GM18508 (cell line): Measurements from ENCODE around the gene TELO2.

Experiments
- ATAC-seq: cut with Tn5 transposase; IDR thresholded peaks from one replicate; pipeline ENCODE4 v1.9.1; 2021; ENCODE audit warnings: moderate number of reproducible peaks; ENCODE audit not compliant: insufficient read depth, unreplicated experiment

TELO2 gene

DNA sequence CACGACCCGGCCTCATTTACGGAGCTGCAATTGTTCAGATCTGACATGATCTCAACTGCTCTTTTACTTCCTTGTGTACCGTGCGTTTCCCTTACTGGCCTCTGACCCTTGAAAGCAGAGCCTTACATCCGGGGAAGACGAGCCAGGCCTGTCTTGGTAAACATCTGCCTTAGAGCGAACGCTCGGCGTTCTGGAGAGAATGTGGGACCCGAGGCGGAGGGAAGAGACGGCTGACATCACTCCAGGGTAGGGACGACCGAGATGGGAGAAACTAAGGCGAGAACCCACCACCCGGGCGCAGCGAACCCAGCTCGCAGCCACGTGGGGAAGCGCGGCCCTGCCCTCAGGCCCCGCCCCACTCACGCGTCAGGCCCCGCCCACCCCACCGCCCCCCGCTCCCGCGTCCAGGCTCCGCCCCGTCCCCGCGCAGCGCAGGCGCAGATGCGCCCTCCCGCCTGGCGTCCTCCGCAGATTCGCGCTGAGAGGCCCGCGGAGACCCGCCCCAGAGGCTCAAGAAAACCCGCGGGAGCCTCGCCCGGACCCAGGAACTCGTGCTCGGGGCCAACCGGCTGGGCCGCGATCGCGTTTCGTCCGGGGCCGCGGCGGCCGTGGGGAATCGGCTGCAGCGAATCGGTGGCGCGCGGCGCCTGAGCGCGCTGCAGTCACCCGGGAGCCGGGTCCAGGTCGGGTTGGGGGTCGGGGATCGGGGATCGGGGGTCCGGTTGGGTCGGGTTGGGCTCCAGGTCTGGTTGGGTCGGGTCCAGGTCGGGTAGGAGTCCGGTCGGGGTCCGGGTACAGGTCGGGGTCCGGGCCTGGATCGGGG lies at the start of gene TELO2:
Gene TELO2 (plus strand): TSS at position 438 of the 823 bp plus-strand sequence. CDS start 922 bp downstream, outside the sequence.
- no peak for ATAC-seq

DNA sequence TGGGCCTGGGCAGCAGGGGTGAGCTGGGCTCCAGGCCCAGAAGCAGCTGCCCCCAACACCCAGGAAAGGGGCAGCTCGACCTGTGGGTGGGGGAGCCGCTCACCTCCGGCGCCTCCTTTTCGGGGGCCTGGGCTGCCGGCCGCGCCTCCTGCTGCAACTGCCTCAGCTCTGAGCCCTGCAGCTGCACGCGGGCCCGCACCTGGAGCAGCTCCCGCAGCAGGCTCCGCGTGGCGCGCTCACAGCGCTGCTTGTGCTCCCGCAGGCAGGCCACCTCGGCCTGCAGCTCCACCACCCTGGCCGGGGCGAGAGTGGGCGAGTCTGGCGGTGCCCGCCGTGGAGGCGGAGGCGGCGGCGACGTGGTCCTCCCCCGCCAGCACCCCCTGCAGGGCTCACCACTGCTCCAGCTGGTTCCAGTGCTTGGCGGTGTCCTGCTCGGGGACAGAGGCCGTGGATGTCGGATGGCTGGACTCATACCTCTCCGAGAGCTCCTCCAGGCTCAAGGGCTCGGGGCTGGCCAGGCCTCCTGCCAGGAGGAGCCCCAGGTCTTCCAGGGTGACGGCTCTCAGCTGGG lies 49.7 kb upstream of the TELO2 start:
- ATAC-seq, result no peak

DNA sequence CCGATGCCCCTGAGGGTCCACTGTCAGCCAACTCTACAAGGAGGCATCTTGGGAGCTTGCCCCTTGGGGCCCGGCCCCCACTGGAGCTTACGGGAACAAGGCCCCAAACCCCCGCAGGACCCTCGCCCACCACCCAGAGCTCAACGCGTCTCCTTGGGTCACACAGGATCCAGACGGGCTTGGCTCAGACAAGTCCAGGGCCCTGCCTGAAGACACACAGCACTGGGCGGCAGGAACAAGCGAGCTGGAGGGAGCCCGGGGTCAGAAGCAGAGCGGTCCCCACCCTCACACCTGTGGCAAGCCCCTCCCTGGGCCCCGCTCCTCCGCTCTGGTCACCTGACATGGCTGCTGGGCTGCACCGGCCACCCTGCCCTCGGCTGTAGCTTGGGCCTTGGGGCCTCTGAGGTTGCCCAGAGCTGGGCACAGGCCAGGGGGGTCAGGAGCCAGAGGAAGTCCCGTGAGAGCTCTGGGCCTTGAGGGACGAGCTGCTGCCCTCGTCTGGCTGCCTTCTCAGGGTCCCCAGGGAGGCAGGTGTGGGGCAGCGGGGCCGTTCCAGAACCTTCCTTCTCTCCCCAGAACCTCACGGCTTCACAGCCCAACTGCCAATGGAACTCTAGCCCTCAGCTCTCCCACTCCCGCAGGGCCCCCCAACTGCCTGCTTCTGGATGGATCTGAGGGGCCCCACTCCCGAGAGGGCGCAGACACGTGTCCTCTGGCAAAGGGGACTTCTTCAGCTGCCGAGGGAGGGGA lies 49.0 kb upstream of the TELO2 start, which contains the start of gene CCDC154:
Gene CCDC154 (minus strand): TSS at position 577 of the 750 bp plus-strand sequence. CDS start 234 bp downstream, at position 343.
- no peak for ATAC-seq

DNA sequence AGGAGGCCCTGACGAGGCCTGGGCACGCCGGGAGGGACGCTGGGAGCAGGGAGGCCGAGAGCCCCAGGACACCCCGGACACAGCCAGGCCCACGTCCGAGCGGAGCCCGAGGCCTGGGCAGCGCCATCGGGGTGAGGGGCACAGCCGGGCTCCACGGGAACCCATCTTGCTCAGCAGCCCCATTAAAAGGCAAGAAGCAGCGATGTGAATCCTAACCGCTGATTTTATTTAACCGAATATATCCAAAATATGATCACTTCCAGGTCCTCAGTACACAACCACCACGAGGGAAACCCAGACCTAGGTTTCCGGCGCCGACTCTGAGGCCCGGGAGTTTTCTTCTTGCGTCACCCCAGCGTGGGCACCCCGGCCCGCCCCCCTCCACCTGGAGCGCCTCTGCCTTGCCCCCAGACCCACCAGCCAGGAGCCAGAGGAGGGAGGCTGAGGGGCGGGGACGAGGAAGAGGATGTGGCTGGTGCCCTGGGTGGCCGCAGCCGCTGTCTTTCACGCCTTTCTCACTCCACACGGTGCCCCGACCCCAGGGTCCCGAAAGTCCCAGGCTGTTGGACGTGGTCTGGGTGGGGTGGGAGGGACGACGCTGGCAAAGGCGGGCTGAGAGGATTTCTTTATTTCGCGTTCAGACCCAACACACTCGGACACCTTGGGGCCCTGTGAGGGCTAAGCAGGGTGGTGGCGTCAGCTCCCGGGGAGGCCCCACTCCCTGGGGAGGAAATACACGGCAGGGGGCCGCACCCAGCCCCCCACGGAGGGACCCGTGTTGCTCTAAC lies 48.2 kb upstream of the TELO2 start:
- no peak for ATAC-seq

DNA sequence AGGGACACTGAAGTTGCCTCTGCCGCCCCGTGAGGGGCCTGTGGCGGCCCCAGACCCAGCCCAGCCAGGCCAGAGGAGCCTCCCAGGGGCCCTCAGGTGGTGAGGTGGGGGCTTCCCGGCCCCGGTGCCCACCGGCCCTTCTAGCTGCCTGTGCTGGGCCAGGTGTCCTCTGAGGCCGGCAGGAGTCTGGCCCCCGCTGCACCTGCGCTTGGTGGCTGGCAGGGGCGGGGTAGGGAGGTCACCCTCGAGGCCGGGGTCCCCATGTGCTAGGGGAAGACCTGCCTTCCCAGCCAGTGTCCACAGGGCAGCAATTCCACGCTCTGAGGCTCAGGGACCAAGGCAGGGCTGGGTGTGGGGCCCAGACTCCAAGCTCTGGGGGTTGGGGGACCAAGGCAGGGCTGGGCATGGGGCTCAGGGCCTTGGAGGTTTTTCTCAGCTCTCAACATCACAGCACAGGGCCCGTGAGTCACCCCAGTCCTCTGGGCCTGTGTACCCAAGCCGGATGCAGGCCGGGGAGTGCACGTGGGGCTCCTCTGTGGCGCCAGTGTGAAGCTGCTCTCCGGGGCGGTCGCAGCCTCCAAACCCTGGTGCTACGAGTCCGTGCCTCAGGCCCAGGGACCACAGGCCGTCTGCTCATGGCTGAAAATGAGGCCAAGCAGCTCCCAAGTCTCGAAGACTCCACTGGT lies 47.5 kb upstream of the TELO2 start:
- no peak for ATAC-seq

DNA sequence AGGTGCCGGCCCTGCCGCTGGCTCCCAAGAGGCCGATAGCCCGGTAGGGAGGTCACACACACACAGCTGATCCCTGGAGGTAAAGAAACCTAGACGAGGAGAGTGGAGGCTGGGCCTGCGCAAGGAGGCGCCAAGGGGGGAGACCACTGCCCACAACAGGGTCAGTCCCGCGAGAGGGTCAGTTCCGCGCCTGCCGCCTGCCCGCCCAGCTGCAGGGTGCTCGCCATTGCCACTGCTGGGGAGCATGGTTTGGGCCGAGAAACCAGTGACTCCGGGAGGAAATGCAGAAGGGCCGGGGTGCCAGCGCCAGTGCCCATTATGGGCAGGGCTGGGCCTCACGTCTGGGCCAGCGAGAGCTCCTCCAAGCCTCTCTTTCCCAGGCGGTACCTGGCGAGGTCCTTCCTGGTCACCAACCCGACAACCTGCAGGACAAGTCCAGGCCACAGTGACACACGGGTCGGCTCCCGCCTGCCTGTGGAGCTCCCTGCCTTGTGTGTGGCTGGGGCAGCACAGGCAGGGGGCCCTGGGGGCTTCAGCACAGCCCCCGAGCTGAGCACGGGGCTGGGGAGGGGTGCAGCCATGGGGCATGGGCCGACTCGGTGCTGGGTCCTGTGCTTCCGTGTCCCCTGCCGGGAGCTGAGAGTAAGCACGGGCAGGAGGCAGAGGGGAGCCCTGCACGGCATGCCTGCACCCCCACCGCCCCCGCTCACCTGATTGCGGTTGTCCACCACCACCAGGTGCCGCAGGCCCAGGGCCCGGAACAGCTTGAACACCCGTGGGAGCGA lies 46.7 kb upstream of the TELO2 start:
- ATAC-seq, result no peak

DNA sequence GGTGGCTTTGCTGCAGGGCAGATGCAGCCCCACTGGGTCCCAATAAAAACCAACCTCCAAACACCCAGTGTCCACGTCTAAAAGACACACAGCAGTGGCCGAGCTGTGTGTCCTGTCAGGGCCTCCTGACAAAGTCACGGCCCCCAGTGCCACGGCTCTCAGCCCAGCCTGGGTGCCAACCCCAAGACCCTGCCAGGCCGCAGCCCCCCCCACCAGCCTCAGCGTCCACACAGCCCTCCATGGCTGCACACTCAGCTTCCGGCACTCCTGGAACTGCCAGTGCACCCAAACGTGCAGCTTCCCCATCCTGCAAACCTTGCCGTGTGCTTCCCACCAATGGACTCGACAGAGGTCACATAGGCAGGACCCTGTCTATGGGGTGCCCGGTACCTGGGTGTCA lies 45.2 kb upstream of the TELO2 start:
- ATAC-seq, result no peak

DNA sequence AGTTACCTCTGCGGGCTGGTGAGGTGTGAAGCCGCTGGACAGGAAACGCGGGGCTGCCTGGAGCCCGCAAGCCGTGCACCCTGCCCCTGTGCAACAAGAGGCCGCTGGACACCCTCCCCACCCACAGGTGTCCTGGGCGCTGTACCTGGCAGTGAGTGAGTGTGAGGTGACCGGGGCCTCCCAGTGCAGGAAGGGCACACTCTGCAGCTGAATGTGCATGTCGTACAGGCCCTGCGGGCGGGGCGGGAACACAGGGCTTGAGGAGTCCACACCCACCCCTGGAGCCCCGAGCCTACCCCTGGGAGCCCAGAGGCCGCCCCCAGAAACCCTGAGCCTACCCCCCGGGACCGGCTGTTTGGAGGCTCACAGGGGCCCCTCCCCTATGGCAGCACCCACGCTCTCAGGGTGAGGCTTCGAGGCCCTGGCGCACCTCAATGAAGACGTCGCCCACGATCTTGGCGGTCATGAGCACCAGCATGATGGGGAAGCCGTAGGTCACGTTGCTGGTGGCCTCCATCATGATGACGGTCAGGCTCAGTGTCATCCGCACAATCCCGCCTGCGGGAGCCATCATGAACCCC lies 44.5 kb upstream of the TELO2 start:
- ATAC-seq, result no peak

DNA sequence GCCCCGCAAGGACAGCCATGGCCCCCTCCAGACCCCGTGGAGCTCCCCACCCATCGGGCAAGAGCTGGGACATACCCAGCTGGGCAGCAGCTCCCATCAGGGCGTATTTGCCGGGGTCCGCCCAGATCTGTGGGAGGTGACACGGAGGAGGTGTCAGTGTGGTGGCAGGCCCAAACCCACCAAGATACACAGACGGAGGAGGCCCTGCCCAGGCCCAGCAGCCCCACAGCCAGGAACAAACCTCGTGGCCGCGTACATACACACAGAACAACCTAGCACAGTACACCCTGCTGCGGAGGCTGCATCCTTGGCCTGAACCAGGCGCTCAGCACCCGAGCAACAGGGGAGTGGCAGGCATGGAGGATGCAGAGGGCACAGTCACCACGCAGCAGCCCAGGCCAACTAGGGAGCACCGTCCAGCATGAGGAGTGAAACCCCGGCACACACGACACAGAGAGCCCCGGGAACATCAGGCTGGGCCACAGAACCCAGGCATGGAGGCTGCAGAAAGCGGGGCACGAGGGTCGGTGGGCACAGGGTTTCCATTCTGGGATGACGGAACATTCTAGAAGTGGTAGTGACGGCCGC lies 43.9 kb upstream of the TELO2 start:
- no peak for ATAC-seq

DNA sequence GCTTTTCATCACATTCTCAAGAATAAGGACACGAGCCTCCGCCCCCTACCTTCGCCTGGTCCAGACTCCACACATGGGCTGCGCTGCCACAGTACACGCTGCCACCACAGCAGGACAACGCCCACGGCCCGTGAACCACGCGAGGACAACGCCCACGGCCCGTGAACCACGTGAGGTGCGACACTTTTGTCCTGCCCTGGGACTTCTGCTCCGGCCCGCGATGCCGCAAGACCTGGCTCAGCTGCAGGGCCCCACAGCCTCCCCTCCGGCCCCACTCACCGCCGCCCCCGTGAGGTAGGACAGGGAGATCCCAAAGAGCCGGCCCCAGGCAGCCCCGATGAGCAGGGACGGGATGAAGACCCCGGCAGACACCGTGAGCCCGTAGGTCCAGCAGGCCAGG lies 42.9 kb upstream of the TELO2 start:
- no peak for ATAC-seq

DNA sequence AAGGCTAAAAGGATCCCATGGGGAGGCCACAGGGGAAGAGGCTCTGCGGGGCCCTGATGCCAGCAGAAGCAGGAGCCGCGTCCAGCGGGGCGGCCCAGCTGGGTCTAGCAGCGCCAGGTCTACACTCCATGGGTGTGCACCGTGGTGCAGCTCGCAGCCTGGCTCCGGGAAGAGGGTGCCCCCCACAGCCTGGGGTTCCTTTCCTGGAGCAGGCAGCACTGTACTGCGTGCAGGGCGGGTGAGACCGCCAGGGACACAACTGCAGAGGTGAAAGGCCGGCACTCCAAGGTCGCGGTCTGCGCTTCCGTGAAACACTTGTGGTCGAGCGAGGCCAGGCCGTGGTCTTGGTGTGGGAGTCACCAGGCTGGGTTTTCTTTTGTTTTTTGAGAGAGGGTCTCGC lies 42.3 kb upstream of the TELO2 start:
- ATAC-seq, result no peak

DNA sequence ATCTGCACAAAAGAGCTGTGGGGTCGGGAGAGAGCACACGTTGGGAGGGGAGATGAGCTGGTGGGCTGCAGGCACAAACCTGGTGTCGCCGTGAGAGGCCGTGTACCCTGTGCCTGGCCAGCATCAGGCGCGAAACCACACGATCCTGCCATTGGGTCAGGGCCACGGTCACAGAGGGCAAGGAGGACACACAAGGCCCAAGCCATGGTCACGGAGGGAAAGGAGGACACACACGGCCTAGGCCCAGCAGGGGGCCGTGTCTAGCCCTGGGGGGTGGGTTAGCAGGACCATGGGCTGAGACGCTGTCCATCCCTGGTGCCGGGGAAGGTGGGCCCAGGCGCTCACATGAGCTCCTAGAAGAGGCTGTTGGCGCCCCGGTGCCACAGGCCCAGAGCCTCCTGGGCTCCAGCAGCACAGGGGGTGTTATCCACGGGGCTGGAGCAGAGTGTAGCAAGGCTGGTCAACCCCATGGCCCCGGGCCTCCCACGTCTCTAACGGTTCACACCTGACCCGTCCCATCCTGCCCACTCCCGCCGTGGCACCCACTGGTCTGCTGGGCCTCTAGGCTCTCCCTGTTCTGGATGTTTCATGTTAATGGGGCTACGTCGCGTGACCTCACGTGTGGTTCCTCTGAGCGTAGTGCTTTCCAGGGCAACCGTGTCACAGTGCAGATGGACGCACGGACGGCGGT lies 41.3 kb upstream of the TELO2 start:
- ATAC-seq, result no peak

DNA sequence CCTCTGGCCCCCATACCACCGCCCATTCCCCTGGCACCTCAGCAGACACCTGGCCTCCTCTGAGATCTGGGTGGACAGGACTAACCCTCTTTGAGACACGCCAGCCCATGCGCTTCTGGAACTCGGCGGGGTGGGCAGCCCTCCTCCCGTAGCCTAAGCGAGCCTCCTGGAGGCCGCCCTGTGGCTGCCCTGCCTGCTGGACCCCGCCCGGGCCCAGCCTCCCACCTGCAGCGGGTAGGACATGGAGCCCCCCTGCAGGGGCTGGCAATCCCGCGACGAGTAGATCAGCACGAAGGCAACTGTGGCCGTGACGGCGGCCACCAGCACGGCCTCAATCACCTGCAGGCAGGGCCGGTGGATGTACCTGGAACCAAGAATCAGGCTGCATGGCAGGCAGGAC lies 40.6 kb upstream of the TELO2 start:
- ATAC-seq, result no peak

DNA sequence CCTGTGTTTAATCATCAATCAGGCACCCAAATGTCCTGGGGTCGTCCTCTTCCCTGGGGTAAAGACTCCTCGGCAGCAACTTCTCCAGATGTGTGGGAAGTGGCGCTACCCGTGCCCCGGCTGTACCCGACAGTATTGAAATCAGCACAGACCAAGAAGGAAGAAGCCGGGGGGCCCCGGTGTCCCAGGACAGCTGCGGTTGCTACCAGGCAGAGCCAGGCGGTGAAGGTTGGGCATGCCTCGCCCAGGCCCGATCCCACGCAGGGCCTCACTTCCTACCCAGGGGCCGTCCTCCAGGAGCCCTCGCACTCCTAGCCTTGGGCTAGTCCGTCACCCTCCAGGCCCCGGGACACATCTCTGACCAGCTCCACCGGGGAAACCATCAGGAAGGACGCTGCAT lies 39.8 kb upstream of the TELO2 start:
- ATAC-seq, result no peak

DNA sequence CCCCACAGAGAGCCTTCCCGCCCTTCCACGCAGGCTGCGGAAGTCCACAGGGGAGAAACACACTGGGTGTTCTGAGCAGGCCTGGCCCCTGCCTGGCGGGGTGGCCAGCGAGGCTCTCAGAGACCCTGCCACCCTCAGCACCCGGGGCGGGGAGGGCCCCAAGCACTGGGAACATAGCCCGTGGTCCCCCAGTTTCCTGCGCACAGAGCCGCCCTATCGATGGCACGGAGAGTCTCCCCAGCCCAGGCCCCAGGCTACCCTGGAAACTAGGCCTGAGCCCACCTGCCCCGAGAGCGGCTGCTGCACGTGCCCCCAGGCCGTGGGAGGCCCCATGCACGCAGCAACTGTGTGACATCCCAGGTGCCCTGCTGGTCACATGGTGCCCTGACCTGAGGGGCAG lies 38.6 kb upstream of the TELO2 start:
- no peak for ATAC-seq

DNA sequence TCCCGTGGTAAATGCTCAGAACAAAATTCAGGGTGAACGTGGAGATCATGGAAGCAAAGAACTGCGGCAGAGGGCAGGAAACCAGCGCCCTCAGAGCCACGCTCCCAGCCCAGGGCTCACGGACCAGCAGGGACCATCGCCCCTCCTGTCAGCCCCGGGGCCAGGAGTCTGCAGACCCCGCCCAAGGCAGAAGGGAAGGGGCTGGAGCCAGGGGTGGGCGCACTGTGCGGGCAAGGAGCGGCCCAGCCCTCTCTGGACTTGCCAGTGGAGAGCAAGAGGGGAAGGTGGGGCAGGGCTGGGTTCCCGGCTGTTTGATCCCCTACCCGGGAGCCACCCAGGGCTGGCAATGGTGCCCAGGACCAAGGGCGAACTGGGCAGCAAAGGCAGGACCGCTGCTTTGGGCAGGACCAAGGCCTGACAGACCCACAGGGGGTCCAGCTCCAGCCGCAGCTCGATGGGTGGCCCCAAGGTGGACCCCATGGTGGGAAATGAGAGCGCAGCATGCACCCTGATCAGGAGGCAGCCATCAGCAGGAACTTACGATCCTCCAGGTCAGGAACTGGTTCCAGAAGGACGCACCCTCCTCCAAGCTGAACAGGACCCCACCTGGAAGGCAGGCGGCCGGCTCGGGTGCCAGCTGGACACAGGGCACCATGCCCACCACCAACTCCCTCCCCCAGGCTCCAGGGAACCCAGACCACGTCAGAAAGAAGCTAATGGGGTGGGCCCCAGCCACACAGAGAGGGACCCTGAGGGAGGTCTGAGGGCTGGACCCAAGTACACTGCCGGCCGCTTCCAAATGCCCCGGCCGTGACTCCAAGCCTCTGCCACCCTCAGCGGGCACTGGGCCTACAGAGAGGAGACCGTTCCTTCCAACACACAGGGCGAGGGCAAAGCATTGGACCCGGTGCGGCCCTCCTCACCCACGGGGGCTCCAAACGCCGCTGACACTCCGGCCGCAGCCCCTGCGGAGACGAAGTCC lies 37.7 kb upstream of the TELO2 start:
- ATAC-seq, result no peak

DNA sequence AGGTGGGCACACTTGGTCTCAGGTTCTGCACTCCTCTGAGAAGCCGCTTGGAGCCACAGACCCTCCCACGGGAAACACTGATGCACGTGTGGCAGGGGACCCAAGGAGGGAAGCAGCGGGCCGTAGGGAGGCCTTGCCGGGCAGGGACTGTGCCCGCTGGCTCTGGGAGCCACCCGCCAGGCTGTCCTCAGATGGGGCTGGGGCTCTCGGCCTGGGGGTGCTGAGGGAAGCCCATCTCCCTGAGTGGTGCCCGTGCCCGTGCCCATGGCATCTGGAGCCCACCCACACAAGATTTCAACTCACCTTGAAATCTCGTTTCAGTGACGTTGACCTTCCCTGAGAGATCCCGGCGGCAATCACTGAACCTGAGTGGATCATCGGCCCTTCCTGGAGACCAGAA lies 36.2 kb upstream of the TELO2 start:
- ATAC-seq, result no peak
